Stimulated activated naive CD4-positive, alpha-beta T cell treated with Interleukin-2 at 50 U/mL for 16 hours (primary cell): ENCODE data around the gene HYPK.
"Not testable (repeated sequence)": the region's sequence is repeated elsewhere in the genome, so short reads cannot be mapped to it uniquely, and the experiment has no call there.

Experiments
- DNase-seq: peaks from one replicate; lab custom pipeline; 2025; lab: John Stamatoyannopoulos, UW

HYPK gene

GRCh38 chr15:43795997-43796396 lies 4.4 kb upstream of the HYPK start:
- DNase-seq = no peak

- no peak for DNase-seq
Observed at GRCh38 chr15:43796566-43796965, 3.8 kb upstream of the HYPK start.

DNA sequence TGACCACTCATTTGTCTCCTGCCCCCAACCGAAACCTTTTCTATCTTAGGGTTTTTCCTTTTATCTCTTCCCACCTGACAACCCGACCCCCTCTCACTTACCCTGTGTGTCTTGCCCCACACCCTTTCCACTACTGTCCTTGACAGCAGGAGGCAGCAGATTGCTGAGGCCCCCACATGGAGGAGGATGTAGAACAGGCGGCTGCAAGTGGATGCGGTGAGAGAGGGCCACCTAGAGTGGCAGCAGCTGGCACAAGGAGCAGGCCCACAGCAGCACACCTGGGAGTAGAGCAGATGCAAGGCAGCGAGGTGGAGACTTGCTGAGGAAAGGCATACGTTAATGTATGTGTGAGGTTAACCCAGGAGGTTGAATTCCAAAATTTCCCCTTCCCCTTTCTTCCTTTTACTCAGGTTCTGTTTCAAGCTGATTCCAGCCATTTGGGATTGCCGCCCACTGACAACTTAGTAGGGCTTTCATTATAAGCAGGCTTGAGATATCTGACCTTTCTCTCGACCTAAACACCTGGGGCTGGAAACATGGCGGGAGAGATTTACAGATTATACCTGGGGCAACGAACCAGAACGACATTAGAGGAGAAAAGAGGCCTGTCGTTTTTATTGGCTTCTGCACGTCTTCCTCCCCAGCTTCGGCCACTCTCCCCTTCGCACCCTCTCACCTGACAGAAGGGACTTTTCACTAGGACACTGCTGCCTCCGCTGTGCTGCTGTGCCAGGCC lies 1.0 kb upstream of the HYPK start:
- DNase-seq = no peak

- no peak for DNase-seq
Observed at GRCh38 chr15:43799945-43800285, 484 bp upstream of the HYPK start, which contains the start of gene SERINC4. SERINC4 (minus strand) TSS chr15:43800220; CDS start chr15:43799986, 234 bp downstream.

DNA sequence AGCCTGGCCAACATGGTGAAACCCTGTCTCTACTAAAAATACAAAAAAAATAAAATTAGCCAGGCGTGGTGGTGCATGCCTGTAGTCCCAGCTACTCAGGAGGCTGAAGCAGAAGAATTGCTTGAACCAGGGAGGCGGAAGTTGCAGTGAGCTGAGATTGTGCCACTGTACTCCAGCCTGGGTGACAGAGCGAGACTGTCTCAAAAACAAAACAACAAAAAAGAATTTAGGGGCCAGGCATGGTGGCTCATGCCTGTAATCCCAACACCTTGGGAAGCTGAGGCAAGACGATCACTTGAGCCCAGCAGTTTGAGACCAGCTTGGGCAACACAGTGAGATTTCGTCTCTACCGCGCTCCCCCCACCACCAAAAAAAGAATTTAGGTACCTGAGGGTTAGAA lies 2.3 kb downstream of the HYPK start:
- not testable (repeated sequence) for DNase-seq

DNA sequence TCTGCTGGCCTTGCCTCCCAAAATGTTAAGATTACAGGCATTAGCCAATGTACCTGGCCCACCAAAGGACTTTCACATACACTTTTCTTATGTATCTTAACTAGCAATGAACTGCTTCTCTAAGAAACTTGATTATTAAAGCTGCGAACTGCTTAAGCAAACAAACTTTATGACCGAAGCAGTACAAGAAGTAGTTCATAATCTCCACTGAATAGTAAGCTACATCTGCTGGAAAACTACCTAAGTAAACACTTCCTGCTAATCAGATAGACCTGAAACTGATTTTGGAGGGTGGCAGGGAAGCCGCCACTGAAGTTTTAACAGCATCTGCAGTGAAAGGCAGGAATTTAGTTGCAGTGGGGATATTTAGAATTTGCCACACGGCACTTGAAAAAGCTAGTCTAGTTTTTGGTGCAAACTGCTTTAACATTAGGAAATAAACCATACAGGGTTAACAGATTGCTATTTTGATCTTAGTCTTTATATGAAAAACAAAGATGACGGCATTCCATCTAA lies 8.1 kb downstream of the HYPK start:
- DNase-seq = no peak

- DNase-seq = no peak
Observed at GRCh38 chr15:43808960-43809678, 8.7 kb downstream of the HYPK start.

- DNase-seq = not testable (repeated sequence)
Observed at GRCh38 chr15:43815064-43815463, 14.7 kb downstream of the HYPK start.

GRCh38 chr15:43821505-43821904 lies 21.1 kb downstream of the HYPK start:
- no peak for DNase-seq

- DNase-seq = peak; percentile 91
Observed at GRCh38 chr15:43824302-43825246, 24.2 kb downstream of the HYPK start, which contains the start of gene MFAP1. MFAP1 (minus strand) TSS chr15:43824690; CDS start chr15:43824569, 121 bp downstream.

DNA sequence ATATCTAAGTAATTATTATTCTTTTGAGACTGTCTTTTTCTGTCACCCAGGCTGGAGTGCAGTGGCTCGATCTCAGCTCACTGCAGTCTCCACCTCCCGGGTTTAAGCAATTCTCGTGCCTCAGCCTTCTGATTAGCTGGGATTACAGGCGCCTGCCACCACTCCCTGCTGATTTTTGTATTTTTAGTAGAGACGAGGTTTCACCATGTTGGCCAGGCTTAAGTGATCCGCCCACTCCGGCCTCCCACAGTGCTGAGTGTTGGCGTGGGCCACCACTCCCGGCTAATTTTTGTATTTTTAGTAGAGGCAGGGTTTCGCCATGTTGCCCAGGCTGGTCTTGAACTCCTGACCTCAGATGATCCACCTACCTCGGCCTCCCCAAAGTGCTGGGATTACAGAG lies 24.9 kb downstream of the HYPK start:
- DNase-seq = not testable (repeated sequence)

DNA sequence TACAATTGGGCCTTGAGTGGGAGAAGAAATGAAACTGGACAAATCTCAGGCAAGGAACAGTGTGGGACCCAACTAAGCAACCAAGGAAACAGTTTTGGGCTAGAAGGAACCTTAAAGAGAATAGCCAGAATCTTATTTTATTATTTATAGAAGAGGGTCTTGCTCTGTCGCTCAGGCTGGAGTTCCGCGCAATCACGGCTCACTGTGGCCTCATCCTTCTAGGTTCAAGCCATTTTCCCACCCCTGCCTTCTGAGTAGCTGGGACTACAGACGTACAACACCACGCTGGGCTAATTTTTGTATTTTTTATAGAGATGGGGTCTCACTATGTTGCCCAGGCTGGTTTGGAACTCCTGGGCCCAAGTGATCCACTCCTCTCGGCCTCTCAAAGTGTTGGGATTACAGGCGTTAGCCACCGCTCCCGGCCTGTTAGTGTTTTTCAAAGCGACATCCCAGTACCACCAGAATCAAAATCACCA lies 25.7 kb downstream of the HYPK start:
- DNase-seq = no peak

DNA sequence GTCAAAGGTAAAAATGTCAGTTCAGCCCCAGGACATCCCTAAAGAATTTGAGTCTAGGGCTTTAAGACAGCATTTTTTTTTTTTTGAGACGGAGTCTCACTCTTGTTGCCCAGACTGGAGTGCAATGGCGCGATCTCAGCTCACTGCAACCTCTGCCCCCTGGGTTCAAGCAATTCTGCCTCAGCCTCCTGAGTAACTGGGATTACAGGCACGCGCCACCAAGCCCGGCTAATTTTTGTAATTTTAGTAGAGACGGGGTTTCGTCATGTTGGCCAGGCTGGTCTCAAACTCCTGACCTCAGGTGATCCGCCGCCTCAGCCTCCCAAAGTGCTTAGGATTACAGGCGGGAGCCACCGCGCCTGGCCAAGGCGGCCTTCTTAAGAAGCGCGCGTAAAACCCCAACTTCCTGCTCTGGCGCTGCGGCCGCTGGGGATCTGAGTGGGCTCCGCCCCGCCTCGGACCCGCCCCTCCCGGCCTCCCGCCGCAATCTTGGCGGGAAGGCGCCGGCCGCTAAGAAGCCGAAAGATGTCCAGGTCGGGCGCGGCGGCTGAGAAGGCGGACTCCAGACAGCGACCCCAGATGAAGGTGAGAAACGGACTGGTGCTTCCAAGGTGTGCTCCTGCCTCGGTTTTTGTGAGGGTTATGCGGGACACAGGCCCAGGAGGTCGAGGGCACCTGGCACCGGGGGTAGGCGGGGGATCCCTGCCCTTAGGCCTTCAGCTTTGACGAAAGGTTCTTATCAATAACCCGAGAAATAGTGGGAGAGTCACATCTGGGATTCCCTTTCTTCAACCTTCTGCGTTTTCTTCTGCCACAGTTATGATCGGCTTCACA lies 26.3 kb downstream of the HYPK start, which contains the start of gene WDR76:
TSS of gene WDR76 (plus strand) at position 495 of the 834 bp plus-strand sequence. CDS start at position 526, 31 bp downstream.
- peak; percentile 69 for DNase-seq

GRCh38 chr15:43828061-43828657 lies 27.8 kb downstream of the HYPK start:
- no peak for DNase-seq

DNA sequence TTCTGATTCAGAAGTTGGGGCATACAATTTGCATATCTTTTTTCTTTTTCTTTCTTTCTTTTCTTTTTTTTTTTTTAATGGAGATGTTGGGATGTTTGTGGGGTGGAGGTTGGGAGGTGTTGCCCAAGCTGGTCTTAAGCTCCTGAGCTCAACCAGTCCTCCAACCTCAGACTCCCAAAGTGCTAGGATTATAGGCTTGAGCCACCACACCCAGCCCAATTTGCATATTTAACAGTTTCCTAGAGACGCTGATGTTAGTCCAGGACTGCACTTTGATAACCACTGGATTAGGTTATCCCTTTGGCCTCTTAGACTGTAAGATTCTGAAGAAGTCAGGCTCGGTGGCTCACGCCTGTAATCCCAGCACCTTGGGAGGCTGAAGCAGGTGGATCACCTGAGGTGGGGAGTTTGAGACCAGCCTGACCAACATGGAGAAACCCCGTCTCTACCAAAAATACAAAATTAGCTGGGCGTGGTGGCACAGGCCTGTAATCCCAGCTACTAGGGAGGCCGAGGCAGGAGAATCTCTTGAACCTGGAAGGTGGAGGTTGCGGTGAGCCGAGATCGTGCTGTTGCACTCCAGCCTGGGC lies 29.6 kb downstream of the HYPK start:
- DNase-seq = not testable (repeated sequence)

GRCh38 chr15:43830691-43831275 lies 30.4 kb downstream of the HYPK start:
- DNase-seq = not testable (repeated sequence)

- not testable (repeated sequence) for DNase-seq
Observed at GRCh38 chr15:43831519-43832052, 31.2 kb downstream of the HYPK start.

DNA sequence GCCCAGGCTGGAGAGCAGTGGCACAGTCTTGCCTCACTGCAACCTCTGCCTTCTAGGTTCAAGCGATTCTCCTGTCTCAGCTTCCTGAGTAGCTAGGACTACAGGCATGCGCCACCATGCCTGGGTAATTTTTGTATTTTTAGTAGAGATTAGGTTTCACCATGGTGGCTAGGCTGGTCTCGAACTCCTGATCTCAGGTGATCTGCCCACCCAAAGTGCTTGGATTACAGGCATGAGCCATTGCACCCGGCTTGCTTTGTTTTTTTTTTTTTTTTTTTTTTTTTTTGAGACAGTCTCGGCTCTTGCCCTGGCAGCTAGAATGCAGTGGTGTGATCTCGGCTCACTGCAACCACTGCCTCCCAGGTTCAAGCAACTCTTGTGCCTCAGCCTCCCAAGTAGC lies 32.1 kb downstream of the HYPK start:
- not testable (repeated sequence) for DNase-seq

DNA sequence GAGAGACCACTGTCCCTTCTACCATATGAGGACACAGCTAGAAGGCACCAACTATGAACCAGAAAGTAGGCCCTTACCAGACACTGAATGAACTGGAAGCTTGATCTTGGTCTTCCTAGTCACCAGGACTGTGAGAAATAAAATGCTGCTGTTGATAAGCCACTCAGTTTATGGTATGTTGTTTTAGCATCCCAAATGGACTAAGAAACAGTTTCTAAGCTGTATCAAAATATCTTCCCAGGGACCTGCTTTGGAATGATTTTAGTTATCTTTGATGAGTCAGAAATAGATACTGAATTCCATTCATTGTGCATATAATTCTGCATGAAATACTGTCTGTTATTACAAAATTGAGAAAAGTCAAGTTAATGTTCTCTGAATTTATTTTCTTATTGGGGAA lies 45.0 kb downstream of the HYPK start:
- DNase-seq = no peak
